Activated CD4-positive, alpha-beta T cell treated with anti-CD3 and anti-CD28 coated beads for 1 hour (primary cell): ENCODE results near the gene LYSET.
"Not testable (repeated sequence)": the region's sequence is repeated elsewhere in the genome, so short reads cannot be mapped to it uniquely, and the experiment has no call there.

ENCODE experiments used
- DNase-seq: peaks from one replicate; pipeline ENCODE4 v3.0.0-alpha.2; 2020

Gene LYSET

GRCh38 chr14:93230539-93230938 is 45.4 kb downstream of the LYSET start:
- no peak for DNase-seq

GRCh38 chr14:93231129-93231979 is 46.2 kb downstream of the LYSET start:
- DNase-seq, result no peak

GRCh38 chr14:93232159-93232558 is 47.0 kb downstream of the LYSET start:
- DNase-seq, result no peak

GRCh38 chr14:93233078-93233477 is 48.0 kb downstream of the LYSET start:
- DNase-seq, result not testable (repeated sequence)

GRCh38 chr14:93234798-93235197 is 49.7 kb downstream of the LYSET start:
- DNase-seq, result no peak
